HG03354 (cell line): ENCODE measurements around the gene HCN3.
A peak's percentile ranks its signal among the peaks of the same experiment; 100 is the strongest.

Experiments used
- ATAC-seq: cut with Tn5 transposase; IDR thresholded peaks from one replicate; pipeline ENCODE4 v1.9.1; 2021; ENCODE audit warnings: mild to moderate bottlenecking; ENCODE audit not compliant: unreplicated experiment, poor library complexity, severe bottlenecking

HCN3 gene

DNA sequence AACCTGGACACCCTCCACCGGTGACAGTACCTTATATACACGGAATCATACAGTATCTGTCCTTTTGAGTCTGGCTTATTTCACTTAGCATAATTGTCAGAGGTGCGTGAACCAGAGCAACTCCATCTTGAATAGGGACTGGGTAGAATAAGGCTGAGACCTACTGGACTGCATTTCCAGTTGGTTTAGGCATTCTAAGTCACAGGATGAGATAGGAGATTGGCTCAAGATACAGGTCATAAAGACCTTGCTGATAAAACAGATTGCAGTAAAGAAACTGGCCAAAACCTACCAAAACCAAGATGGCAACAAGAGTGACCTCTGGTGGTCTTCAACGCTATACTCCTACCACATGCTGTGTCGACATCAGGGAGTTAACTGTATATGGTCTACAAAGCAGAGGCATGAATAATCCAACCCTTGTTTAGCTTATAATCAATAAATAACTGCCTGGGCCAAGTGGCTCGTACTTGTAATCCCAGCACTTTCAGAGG is 30.0 kb downstream of the HCN3 start:
- ATAC-seq, result no peak

- ATAC-seq, result peak; percentile 92
Measured at GRCh38 chr1:155308493-155309422, 31.5 kb downstream of the HCN3 start, which contains the start of gene FDPS. Gene FDPS (plus strand): TSS chr1:155308866. CDS start chr1:155309790, 924 bp downstream.

DNA sequence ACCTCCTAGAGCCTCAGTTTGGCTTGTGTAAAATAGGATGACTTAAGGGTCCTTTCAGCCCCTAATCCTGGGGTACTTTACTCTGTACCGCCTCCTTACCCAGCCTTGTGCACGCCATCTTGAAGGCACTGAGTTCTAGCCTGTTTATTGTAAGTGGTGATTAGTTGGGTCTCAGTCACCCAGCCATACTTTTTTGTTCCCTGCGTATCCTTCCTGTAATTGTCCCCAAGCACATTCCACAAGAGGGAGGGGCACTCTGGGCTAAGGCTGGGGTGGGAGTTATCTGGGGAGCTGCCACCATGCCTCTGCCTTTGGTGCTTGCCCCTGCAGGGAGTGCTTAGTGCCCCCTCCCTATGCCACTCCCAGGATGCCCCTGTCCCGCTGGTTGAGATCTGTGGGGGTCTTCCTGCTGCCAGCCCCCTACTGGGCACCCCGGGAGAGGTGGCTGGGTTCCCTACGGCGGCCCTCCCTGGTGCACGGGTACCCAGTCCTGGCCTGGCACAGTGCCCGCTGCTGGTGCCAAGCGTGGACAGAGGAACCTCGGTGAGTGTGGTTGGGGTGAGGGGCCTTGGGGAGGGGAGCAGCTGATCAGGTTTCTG is 32.3 kb downstream of the HCN3 start:
- ATAC-seq, result no peak

GRCh38 chr1:155313261-155313660 is 36.0 kb downstream of the HCN3 start:
- ATAC-seq, result no peak

DNA sequence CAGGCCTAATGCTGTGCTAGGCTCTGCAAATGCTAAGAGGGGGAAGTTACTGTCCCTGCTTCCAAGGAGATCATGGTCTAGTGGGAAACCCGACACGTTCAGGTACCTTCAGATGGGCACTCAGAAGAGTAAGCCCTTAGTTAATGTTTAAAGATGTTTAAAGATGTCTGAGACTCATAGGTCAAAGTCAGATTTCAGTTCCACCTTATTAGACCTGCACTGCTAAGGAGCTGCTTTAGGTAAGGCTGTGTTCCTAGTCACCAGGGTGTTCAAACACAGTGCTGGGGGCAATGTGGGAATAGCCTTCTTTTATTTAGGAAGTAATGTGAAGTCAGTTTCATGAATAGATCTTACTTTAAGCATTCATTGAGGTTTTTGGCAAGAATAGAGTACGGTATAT is 39.7 kb downstream of the HCN3 start:
- ATAC-seq, result no peak

DNA sequence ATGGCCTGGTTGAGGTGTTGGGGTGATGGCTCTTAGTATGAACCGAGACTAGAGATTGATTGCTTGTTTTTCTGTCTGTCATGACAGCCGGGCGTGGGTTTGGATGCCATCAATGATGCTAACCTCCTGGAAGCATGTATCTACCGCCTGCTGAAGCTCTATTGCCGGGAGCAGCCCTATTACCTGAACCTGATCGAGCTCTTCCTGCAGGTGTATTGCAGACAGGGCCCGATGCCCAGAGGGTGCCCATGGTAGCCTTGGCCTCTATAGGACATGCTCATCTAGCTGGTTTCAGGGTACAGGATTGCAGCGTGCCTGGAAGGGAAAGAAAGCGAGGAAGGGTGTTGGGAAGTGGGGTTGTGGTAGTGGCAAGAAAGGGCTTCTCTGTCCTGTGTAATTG is 40.8 kb downstream of the HCN3 start:
- ATAC-seq, result no peak

DNA sequence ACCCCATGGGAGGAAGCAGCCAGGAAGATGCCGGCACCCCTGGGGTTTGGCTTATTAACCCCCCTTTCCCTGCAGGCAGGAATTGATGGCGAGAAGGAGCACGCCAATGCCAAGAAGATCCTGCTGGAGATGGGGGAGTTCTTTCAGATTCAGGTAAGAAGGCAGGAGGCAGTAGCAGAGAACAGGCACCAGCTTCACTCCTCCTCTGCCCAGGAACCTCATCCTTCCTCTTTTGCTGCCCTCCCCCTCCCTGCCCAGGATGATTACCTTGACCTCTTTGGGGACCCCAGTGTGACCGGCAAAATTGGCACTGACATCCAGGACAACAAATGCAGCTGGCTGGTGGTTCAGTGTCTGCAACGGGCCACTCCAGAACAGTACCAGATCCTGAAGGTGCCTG is 42.3 kb downstream of the HCN3 start:
- ATAC-seq, result no peak

DNA sequence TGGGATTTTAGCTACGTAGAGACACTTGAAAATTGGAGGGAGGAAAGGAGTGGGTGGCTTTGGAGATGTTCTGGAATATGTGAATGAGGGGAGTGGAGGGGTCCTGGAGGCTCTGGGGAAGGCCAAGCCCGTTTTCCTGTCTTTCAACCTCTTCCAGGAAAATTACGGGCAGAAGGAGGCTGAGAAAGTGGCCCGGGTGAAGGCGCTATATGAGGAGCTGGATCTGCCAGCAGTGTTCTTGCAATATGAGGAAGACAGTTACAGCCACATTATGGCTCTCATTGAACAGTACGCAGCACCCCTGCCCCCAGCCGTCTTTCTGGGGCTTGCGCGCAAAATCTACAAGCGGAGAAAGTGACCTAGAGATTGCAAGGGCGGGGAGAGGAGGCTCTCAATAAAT is 43.0 kb downstream of the HCN3 start:
- ATAC-seq, result no peak

DNA sequence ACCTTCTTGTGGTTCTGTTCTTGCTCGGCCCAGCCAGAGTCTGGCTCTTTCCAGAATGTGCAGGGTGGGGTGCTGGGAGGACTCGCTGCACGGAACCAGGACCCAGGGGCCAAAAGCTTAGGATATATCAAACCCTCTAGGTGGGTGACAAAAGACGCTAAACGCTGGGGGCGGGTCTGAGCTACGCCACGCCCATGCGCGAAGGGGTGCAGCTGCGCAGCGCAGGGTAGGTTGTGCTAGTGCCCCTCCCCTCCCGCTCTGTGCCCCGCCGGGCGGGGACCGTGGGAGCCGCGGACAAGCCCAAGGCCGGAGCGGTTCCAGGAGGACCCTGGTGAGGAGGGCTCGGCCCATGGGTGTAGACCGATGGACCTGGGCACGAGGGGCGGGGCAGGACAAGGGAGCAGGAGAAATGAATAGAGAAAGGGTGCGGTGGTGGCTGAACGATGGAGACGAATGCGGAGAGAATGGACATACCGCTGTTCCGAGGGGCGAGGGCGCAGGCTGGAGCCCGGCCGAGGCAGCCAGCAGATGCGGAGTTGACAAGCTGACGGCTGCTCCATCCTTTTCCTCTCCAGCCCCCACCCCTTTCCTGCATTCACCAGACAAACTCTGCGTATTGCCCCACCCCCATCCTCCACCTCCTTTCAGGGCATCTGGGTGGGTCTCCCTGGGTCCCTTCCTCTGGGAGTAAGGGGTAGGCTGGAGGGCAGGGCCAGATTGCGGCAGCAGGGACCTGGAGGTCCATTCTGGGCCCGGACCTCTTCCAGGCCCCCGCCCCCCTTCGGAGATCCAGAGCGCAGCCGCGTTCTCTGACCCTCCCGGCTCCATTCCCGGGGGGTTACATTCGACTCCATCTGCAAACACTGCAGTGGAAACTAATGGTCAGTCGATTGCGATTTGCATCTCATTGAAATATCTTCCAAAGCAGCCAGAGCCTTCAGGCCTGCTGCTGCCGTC is 43.7 kb downstream of the HCN3 start, which contains the start of gene RUSC1:
Gene RUSC1, plus strand, starts transcription at position 234 of the 957 bp plus-strand sequence. CDS start 880 bp downstream, outside the sequence.
- no peak for ATAC-seq

- no peak for ATAC-seq
Measured at GRCh38 chr1:155321639-155322503, 44.6 kb downstream of the HCN3 start.

DNA sequence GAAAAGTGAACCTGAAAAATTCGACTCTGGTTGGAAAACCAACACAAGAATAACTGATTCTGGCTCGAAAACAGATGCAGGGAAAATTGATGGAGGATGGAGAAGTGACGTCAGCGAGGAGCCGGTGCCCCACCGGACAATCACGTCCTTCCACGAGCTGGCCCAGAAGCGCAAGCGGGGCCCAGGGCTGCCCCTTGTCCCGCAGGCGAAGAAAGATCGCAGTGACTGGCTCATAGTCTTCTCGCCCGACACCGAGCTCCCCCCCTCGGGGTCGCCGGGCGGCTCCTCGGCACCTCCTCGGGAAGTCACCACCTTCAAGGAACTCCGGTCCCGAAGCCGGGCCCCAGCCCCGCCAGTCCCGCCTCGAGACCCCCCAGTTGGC is 45.3 kb downstream of the HCN3 start:
- ATAC-seq, result no peak

DNA sequence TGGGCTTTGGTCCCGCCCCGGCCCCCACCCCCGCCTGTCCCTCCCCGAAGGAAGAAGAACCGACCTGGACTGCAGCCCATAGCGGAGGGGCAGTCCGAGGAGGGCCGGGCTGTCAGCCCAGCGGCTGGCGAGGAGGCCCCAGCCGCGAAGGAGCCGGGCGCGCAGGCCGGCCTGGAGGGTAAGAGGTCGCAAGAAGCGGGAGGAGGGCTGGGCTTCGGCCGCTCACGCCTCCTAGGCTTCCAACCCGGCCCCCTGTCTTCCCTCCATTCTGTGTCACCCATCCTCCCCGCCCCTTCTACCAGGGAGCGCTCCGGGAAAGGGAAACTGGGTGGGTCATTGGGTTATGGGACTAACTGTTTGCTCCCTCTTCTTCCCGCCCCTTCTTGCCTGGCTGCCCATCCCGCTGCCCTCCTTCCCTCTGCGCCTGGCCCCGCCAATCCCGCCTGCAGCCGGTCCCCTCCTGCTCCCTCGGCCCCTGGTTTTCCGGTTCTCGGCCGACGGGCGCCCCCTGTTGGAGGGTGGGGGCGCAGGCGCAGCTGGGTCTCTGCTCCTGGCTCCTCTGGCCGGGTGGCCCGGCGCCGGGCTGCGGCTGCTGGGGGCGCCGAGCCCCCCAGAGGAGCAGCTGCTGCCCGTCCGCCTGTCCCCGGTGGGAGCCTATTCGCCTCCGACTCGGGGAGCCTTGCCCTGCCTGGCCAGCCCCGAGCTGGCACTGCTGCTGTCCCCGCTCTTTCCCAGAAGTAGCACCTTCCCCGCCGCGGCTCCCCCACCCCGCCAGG is 45.9 kb downstream of the HCN3 start:
- peak; percentile 48 for ATAC-seq

DNA sequence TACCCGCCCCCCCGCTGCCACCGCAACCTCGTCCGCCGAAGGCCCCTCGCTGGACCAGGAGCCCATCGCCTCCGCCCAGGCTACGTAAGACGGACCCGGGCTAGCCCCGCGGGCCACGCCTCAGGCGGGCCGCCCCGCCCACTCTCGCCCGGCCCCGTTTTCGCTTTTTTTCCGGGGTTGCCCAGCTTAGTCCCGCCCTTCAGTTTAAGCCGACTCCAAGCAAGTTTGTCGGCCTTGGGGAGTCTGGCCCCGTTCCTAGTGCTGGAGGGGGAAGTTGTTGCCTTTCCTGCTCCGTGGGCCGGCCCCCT is 46.4 kb downstream of the HCN3 start:
- ATAC-seq, result peak; percentile 42

GRCh38 chr1:155324037-155324716 is 46.9 kb downstream of the HCN3 start:
- ATAC-seq, result peak; percentile 65

- peak; percentile 4 for ATAC-seq
Measured at GRCh38 chr1:155324717-155325602, 47.7 kb downstream of the HCN3 start.

GRCh38 chr1:155325603-155325893 is 48.3 kb downstream of the HCN3 start:
- ATAC-seq, result no peak

- no peak for ATAC-seq
Measured at GRCh38 chr1:155326020-155326526, 48.8 kb downstream of the HCN3 start.
